Glutamatergic neuron (in vitro differentiated cells): Measurements from ENCODE around the gene TIGD3. TPM values are rescaled to one million over a fixed set of nuclear protein-coding genes. Genes with fewer than 3 reads are reported as not detected.
A peak's percentile ranks its signal among the peaks of the same experiment; 100 is the strongest.

ENCODE experiments used
- DNase-seq: peaks from one replicate; pipeline ENCODE4 v3.0.0; 2022
- H3K27ac Mint-ChIP-seq: one replicate; pipeline ENCODE4 v1.8.0; 2020; ENCODE audit warnings: mild to moderate bottlenecking, mixed read lengths, inconsistent platforms; ENCODE audit not compliant: unreplicated experiment
- H3K27me3 Mint-ChIP-seq: one replicate; pipeline ENCODE4 v1.8.0; 2020; ENCODE audit warnings: mild to moderate bottlenecking, moderate library complexity, mixed read lengths, inconsistent platforms; ENCODE audit not compliant: unreplicated experiment
- H3K36me3 Mint-ChIP-seq: one replicate; pipeline ENCODE4 v1.8.0; 2020; ENCODE audit warnings: mild to moderate bottlenecking, mixed read lengths, inconsistent platforms; ENCODE audit not compliant: unreplicated experiment
- H3K4me1 Mint-ChIP-seq: one replicate; pipeline ENCODE4 v1.8.0; 2020; ENCODE audit warnings: mild to moderate bottlenecking, low read depth, mixed read lengths, inconsistent platforms; ENCODE audit not compliant: unreplicated experiment
- H3K4me3 Mint-ChIP-seq: one replicate; pipeline ENCODE4 v1.8.0; 2020; ENCODE audit warnings: mild to moderate bottlenecking, mixed read lengths, inconsistent platforms; ENCODE audit not compliant: unreplicated experiment
- H3K9me3 Mint-ChIP-seq: one replicate; pipeline ENCODE4 v1.8.0; 2020; ENCODE audit warnings: mild to moderate bottlenecking, moderate library complexity, mixed read lengths, inconsistent platforms; ENCODE audit not compliant: unreplicated experiment
- total RNA-seq: library from RNA; stranded (reverse); fragmentation: NEBNext Ultra II Directional; extraction: Animal tissue kit (Norgen Biotek cat#: 25700); gene quantifications from one replicate; pipeline ENCODE4 v1.2.1, GENCODE V29; 2021; ENCODE audit not compliant: unreplicated experiment
- TF ChIP-seq, protein P1 (sequence below): fragments of 200-600 bp; sonication (generic); IDR thresholded peaks from one replicate; pipeline ENCODE4 v1.5.0; 2021; ENCODE audit not compliant: partially characterized antibody, unreplicated experiment

The TIGD3 gene
- total RNA-seq, 1 donor from 2014 or later, result 3.8 TPM

DNA sequence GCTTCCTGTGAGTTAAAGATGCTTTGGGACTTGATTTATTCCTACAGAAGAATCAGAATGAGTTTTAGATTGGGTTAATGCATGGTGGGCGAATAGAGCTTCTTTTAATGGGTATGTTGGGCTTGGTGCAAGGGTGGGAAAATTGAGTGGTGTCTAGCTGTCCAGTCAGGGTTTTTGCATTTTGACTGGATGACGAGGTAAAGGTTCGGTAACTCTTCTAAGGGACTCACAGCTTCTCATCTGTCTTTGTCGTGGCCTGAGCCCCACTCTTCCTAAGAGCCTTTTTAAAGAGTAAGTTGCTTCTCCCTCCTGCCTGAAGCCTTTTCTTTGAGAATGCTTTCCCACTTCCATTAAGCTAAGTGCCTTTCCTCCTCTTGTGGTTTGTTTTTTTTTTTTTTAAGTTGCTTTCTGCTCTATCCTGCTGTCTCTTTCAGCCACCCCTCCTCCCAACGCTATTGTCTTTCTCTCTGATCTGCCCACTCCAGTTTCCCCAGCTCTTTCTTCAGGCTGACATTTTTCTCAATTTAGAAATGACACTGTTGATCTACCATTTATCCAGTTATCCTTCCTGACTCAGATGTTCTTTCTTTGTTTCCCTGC is 19.8 kb upstream of the TIGD3 start:
- peak overlapping the region; percentile 98 for H3K27ac Mint-ChIP-seq
- peaks cover 23% of the 10 kb centered on the region for H3K4me1 Mint-ChIP-seq
- peaks cover 8% of the 10 kb centered on the region for H3K9me3 Mint-ChIP-seq
- TF ChIP-seq, protein P1, sequence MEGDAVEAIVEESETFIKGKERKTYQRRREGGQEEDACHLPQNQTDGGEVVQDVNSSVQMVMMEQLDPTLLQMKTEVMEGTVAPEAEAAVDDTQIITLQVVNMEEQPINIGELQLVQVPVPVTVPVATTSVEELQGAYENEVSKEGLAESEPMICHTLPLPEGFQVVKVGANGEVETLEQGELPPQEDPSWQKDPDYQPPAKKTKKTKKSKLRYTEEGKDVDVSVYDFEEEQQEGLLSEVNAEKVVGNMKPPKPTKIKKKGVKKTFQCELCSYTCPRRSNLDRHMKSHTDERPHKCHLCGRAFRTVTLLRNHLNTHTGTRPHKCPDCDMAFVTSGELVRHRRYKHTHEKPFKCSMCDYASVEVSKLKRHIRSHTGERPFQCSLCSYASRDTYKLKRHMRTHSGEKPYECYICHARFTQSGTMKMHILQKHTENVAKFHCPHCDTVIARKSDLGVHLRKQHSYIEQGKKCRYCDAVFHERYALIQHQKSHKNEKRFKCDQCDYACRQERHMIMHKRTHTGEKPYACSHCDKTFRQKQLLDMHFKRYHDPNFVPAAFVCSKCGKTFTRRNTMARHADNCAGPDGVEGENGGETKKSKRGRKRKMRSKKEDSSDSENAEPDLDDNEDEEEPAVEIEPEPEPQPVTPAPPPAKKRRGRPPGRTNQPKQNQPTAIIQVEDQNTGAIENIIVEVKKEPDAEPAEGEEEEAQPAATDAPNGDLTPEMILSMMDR, result no peak
- no peaks in the 10 kb centered on the region for H3K36me3 Mint-ChIP-seq
- DNase-seq, result no peak
- peak overlapping the region; percentile 99 for H3K4me3 Mint-ChIP-seq
- peaks cover 4% of the 10 kb centered on the region for H3K27me3 Mint-ChIP-seq

DNA sequence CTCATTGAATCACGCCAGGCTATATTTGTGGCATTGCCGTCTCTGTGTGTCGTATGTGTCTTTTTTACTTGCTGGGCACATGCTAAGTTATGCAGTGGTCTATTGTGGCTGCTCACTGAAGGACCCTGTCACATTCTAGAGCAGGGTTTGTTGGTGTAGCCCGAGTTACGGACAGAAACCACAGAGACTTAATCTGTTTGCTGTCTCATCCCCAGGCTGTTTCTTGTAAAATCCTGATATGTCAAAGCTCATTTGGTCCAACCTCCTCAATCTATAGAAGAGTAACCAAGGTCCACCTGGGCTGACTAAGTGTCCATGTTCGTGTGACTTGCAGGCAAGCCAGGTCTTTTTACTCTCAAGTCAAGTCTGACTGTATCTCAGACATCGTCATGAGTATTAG is 15.9 kb upstream of the TIGD3 start:
- H3K4me1 Mint-ChIP-seq, result peaks cover 30% of the 10 kb centered on the region
- H3K9me3 Mint-ChIP-seq, result peaks cover 8% of the 10 kb centered on the region
- H3K27ac Mint-ChIP-seq, result peak overlapping the region; percentile 13
- H3K27me3 Mint-ChIP-seq, result peaks cover 4% of the 10 kb centered on the region
- no peaks in the 10 kb centered on the region for H3K36me3 Mint-ChIP-seq
- H3K4me3 Mint-ChIP-seq, result no peak overlapping the region
- TF ChIP-seq, protein P1, result no peak
- DNase-seq, result no peak

DNA sequence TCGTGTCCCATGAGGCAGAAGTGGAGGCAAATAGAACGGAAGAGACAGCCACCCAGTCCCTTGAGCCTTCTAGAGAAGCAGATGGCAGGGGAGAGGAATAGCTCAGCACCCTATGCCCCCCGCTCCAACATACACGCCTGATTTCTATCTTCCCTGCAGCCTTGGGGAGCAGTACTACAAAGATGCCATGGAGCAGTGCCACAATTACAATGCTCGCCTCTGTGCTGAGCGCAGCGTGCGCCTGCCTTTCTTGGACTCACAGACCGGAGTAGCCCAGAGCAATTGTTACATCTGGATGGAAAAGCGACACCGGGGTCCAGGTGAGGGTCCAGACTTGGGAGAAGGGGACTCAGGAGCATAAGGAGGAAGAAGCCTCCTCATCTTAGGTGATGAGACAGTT is 14.3 kb upstream of the TIGD3 start:
- H3K36me3 Mint-ChIP-seq, result peaks cover 6% of the 10 kb centered on the region
- TF ChIP-seq, protein P1, result no peak

DNA sequence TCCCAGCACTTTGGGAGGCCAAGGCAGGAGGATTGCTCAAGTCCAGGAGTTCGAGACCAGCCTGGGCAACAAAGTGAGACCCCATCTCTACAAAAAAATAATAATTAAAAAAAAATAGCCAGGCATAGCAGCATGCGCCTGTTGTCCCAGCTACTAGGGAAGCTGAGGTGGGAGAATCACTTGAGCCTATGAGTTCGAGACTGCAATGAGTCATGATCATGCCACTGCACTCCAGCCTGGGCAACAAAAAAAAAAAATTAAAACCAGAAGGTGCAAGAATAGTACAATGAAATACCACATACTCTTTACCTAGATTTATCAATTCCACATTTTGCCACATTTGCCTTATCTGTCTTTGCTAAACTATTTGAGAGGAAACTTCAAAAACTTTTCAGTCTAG is 12.7 kb upstream of the TIGD3 start:
- Mint-ChIP-seq H3K9me3 (no peaks in the 10 kb centered on the region), H3K27ac (no peak overlapping the region), H3K36me3 (peaks cover 6% of the 10 kb centered on the region), H3K27me3 (peaks cover 1% of the 10 kb centered on the region), H3K4me1 (peaks cover 25% of the 10 kb centered on the region), H3K4me3 (no peak overlapping the region)
- no peak for DNase-seq
- TF ChIP-seq, protein P1, result no peak

More for the DNA sequence above, 14.3 kb upstream of the TIGD3 start:
- Mint-ChIP-seq H3K9me3 (peaks cover under 1% of the 10 kb centered on the region), H3K27me3 (peaks cover 2% of the 10 kb centered on the region), H3K4me1 (peaks cover 30% of the 10 kb centered on the region), H3K27ac (peak overlapping the region; percentile 70), H3K4me3 (peak overlapping the region; percentile 10)
- no peak for DNase-seq

DNA sequence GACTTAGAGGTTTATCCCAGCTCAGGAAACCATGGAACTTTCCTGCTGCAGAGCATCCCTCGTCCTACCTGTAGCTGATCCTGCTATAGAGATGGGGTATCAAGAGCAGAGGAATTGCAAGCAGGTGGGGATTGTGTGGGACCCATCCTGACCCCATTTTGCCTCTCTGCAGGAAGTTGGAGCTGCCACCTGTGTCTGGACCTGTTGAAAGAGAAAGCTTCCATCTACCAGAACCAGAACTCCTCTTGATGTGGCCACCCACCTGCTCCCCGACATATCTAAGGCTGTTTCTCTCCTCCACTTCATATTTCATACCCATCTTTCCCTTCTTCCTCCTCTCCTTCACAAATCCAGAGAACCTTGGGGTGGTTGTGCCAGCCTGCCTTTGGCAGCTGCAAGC is 3.0 kb upstream of the TIGD3 start:
- Mint-ChIP-seq H3K4me1 (peaks cover 12% of the 10 kb centered on the region), H3K36me3 (peaks cover 5% of the 10 kb centered on the region), H3K9me3 (peaks cover 11% of the 10 kb centered on the region), H3K27me3 (peaks cover 5% of the 10 kb centered on the region), H3K27ac (no peak overlapping the region), H3K4me3 (no peak overlapping the region)
- TF ChIP-seq, protein P1, result no peak
- DNase-seq, result no peak
